8988T (cell line): Measurements from ENCODE around the gene HLA-DRA.

Experiments used
- DNase-seq: peaks from one replicate; pipeline ENCODE4 v3.0.0; 2011

Gene HLA-DRA

DNA sequence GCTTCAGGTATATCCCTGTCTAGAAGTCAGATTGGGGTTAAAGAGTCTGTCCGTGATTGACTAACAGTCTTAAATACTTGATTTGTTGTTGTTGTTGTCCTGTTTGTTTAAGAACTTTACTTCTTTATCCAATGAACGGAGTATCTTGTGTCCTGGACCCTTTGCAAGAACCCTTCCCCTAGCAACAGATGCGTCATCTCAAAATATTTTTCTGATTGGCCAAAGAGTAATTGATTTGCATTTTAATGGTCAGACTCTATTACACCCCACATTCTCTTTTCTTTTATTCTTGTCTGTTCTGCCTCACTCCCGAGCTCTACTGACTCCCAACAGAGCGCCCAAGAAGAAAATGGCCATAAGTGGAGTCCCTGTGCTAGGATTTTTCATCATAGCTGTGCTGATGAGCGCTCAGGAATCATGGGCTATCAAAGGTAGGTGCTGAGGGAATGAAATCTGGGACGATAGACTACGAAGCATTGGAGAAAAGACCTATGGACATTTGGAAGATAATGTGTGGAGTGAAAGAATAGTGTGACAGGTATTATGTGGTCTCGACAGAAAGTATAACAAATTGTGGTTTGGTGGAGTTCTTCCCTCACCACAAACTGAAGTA, at the start of gene HLA-DRA:
Gene HLA-DRA, plus strand, starts transcription at position 286 of the 613 bp plus-strand sequence. Its CDS starts 64 bp downstream, at position 350.
- DNase-seq: peak; percentile 13

DNA sequence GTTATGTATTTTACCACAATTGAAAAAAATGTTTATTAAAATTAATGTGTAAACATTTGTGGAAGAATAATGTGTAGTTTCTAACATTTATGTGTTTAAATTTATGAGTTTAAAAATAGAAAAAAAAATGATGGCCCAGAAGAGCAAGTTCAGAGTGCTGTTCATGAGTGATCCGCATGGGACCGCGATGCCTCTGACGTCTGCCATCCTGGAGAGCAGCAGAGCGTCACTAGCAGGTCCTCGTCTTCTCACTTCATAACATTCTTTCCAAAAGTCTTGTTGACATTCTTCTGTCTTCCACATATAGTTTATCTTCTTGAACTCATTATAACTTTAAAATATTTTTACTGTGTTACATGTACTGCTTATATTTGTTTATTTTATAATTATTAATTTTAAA, 48.2 kb upstream of the HLA-DRA start:
- DNase-seq: no peak

DNA sequence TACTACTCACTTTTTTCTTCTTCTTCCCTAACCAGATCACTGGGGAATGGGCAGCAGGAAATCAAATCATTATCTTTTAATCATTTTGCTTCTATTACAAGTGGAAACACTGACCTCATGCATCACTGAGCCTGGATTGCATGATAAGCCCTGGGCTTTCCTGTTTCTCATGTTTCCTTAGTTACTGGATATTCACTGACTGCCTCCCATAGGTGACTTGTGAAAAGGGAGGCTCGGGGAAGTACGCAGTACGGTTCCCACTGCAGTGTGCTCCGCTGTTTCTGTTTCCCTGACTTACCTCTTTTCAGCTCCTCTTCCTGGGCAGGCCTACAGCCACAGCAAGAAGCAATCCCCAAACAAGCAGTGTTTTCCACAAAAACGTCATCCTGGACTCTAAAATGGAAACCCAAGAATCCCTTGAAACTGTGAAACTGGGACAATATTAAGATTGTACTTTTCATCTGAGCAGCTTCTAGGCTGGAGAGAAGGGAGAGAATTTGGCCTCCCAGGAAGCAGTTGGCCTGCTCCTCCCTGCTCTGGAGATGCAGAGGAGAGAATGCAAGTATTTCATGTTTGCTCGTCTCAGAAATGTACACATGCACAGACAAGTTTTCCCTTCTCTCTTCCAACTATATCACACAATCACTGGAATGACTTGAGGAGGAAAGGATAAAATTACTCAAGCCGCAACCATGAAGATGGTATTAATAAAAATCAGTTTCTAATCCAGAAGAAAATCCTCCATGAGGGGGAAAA, 45.8 kb upstream of the HLA-DRA start:
- no peak for DNase-seq

DNA sequence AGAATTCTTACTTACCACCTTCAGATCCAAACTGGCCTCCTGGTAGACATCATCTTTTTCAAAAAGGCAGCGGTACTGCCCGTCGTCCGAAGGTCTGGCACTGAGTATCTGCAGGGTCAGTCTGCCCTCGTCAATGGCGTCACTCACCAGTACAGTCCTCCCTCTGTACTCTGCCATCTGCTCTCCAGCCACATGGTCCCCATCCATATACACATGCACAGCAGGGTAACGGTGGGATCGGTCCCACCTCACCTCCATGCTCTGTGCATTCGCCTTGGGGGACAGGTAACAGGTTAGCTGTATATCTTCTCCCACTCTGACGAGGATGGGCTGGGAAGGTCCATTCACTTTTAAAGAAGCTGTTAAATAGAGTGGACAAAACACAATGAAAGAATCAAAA, 43.7 kb upstream of the HLA-DRA start:
- no peak for DNase-seq

DNA sequence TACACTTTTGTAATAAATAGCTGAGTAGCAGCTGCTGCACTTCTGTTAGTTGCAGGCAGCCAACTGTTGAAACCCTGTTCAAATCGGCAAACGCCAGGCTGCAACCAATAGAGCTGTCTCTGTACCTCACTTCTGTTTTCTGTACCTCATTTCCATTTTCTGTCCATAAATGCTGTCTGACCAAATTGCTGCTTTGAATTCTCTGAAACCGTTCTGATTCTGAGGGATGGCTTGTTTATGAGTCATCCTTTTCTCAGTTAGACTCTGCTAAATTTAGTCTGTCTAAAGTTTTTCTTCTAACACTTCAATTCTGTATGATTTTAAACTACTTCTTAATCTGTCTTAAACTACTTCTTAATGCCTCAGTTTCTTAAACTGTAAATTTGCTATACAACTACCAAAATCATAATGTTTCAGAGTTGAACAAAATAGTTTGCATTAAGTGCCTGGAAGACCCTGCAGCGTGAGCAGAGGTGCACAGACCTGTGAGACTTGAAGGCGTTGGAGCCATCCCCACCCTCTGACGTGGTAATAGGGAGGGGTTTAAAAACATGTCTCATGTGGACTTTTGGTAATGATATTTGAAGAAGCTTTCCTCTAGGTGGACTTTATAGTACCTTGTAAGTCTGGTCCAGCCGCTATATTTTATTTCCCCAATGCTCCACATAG, 42.3 kb upstream of the HLA-DRA start:
- DNase-seq: no peak

DNA sequence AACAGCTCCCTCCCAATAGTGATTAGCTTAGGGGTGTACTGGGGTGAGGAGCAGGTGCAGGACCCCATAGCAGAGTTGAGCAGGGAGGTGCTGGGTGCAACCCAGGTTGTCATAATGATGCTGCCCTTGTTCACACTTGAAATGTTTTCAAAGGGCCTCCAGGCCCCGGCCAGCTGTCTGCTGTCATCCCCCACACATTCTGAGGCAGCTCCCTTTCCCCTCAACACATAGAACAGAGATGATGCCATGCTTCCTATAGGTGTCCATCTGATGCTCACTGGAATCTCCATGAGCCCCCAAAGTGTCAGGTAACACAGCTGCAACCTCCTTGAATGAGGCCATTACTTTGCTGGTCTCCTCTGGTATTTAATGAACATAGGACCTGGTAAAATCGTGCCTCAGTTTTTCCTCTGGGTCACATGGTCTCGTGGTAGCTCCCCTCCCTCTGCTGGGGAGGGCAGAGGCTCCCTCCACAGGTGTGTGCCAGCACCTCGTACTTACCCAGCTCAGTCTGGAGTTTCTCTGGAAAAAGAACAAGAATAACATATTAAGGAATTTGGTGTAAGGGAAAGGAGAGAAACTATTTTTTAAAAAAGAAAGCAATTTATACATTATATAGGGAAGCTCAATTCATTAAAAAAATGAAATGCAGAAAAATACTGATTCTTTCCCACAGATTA, 38.3 kb upstream of the HLA-DRA start:
- DNase-seq: no peak

DNA sequence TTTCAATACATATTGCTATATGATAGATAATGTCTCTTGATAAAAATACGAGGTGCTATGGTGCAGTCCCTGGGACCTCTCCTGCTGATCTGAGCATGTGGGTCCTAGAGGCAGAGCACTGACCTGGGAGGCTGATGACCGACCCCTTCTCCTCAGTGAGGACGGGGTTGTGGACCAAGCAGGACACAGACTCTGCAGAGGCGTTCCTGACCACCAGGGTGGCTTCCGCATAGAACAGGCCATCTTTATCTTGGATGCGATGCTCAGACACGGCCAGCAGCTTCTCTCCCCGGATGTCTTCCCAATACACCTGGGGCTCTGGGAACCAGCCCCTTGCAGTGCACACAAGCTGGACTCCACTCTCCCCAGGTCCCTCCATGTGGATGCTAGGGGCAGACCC, 36.9 kb upstream of the HLA-DRA start:
- no peak for DNase-seq

DNA sequence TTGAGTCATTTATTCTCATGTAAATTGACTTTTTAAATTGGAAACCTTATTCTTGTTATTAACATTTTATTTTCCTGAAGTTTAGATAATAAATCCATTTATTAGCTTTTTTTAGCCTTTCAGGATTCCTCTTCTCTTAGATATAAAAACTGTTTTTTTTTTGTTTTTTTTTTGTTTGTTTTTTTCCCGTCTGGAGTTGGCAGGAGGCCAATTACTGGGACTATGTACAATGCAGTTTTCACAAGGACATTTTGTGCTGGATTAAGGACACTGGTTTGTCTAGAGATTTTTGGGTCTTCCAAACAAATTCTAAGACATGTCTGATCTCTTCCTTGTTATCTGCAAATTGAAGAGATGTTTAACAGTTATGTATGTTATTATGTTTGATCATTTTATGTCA, 34.0 kb upstream of the HLA-DRA start:
- no peak for DNase-seq

DNA sequence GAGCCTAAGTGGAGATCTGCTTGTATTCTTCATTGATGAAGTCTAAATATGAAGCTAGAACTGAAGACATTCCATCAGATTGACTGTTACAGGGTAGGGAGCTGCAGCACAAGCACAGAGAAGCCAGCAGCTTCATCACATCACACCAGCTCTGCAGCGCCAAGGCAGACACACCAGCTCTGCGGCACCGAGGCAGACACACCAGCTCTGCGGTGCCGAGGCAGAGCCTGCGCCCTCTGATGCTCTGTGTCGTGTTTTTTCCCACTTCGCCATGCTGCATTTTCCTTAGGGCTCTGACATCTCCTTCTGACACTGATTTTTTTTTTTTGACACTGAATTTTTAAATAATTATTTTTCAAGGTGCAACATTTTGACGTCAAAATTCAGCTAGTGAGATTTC, 33.5 kb upstream of the HLA-DRA start:
- DNase-seq: no peak

DNA sequence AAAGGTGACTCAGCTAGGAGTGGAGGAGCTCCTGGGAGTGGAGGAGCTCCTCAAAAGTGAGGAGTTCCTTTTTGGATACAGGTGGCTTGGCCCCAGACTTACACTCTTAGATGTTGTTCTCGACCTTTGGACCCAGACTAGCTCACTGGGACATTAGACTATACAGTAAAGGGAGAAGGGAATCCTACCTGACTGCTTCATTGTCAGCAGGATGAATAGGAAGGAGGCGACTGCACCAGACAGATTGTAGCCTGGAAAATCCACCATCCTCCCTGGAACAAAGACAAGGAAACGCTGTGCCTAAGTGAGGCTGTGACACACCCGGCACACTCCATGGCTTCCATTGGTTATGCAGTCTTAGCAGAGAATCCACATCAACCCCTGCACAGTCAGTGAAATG, 32.8 kb upstream of the HLA-DRA start, which contains the start of gene BTNL2:
Gene BTNL2, minus strand, starts transcription at position 325 of the 400 bp plus-strand sequence. Its CDS starts 58 bp downstream, at position 267.
- no peak for DNase-seq

DNA sequence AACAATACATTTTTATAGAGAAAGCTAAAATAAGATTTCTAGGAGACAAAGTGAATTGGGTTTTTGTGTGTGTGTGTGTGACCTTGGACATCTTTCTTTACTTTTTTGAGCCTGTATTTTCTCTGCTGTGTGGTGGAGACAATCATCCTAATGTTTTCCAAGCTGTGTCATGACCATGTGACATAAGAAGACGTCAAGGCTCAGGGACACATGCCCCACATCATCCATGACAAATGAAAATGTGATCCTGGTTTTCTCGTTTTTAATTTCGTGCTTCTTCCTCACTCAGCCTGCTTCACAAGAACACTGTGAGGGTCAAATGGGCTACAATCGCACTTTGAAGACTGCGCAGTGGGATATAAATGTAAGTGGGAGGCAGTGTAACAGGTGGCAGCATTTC, 28.8 kb upstream of the HLA-DRA start:
- no peak for DNase-seq

DNA sequence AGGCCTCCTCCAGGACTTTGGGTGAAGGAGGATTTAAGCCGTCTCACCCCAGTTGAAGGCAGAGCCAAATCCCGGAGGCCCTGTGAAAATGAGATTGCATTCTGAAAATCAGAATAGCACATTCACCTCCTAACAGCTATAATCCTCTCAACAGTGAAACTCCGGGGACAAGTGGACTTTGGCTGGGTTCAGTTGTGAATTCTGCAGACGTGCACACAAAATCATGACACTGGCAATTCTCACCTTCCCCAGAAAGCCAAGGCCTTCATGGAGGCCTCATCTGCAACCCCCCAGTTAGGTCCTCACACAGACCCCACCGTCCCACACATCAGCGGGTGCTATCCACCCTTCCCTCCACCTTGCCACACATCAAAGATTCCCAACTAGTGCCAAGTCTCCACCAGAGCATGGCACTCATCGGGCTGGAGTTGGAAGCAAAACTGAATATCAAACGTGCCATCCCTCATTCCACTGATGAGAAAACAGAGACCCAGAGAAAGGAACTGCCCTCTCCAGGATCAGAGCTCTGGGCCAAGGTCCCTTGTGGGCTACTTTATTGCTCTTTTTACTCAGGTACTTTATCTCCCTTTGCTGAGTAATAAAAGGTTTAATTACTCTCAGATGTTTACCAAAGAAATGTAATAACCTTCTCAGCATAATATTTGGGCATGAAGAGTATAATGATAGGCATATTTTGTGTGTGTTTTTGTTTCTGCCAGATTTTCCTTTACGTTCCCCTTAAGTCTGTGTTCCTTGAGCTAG, 27.9 kb upstream of the HLA-DRA start:
- no peak for DNase-seq

DNA sequence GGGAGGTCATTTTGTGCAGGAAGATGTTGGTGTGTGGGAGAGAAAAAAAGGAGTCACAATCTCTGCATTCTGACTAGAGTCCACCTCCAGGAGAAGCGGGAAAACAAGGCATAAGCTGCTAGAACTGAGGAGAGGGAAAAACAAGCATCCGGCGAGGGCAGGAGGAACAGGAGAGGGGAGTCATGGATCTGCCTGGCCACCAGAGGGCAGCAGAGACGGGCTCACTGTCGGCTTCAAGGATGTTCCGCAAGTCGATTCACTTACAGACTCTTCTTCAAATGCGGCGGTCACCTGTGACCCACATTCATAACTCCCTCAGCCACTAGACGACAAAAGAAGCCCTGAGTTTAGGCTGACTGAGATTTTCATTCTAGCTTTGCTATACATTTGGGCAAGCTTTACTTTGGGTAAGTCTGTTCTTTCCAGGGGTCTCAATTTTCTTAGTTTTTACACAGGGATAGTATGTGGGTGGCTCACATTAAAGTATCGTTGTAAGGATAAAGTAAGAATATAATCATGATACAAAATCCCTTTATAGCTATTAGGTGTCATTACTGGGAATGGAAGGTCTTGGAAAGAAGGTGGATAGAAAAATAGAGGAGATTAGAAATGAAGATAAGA, 26.1 kb upstream of the HLA-DRA start:
- peak; percentile 34 for DNase-seq

DNA sequence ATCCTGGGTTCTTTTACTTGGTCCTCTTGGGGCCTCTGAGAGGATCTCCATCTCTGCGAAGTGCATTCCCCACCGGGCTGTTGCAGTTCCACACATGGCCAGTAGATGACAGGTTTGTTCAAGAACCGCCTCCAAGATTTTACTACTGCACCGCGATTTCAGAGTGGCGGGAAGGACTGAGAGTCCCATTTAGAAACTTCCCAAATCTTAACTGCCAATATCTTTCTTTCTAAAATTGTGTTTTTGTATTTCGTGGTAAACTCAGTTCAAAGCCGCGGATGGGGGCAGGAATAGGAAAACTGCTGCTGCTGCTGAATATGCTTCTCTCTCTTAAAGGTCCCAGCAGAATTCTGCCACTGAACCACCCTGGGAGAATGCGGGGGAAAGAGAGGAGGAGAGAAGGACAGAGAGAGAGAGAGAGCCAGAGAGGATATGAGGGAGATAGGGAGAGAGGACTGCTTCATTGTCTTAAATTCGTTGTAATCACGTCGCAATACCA, 24.1 kb upstream of the HLA-DRA start:
- no peak for DNase-seq

DNA sequence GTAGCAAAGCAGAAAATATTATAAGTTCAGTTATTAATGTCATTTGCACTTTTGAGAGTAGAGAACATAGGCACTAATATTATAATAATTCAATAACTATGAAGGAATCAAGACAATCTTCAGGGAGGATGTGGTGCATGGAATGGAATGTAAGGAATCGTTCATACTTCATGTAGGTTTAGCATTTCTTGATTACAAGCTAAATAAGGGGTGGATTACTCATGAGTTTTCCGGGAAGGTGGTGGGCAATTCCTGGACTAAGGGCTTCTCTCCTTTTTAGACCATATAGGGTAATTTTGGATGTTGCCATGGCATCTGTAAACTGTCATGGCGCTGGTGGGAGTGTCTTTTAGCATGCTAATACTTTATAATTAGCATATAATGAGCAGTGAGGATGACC, 23.7 kb upstream of the HLA-DRA start:
- no peak for DNase-seq

DNA sequence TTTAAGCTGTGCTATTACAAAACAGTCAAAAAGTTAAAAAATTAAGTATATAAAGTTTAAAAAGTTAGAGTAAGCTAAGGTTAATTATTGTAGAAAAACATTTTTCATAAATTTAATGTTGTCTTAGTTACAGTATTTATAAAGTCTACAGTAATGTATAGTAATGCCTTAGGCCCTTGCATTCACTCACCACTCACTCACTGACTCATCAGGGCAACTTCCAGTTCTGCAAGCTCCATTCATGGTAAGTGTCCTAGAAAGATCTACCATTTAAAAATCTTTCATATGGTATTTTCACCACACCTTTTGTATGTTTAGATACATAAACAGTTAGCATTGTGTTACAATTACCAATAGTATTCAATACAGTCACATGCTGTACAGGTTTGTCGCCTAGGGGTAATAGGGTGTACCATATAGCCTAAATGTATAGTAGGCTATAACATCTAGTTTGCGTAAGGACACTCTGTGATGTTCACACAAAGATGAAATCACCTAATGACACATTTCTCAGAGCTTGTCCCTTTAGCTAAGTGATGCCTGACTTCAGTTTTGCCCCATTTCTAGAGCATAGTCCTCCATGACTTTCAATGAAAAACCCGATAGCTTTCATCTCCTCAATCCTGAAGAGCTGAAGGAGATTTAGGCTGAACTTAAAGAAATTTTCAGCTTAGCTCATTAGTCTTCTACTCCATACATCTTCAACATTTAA, 14.9 kb upstream of the HLA-DRA start:
- DNase-seq: no peak

DNA sequence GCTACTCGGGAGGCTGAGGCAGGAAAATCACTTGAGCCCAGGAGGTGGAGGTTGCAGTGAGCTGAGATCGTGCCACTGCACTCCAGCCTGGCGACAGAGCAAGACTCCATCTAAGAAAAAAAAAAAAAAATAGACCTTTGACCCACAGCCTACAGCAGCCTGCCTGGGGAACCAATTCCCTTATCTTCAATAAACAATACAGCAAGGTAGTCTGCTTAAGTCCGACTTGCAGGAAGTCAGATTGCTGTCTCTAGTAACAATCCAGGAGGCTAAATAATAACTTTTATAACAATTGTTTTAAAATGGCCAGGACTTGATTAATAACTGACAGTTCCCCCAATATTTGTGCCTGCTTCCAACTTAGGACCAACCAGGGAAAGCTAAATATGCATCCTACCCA, 13.3 kb upstream of the HLA-DRA start:
- no peak for DNase-seq

DNA sequence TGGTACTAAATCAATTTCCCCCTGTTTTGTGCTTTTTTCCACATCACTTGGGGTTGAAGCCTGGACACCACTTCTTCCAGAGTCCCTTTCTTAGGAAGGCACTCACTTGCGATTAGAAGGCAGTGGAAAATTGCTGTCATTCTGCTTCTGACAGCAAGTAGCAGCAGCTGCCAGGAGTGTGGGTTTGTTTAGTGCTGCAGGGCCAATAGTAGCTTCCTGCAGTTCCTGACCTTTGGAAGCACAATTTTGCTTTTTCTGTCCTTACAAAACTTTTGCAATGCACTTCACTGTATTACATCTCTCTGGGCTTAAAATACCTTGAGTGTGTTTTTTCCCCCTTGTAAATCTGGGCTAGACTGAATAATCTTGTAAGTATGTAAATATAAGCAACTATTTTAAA, 12.5 kb upstream of the HLA-DRA start:
- no peak for DNase-seq

DNA sequence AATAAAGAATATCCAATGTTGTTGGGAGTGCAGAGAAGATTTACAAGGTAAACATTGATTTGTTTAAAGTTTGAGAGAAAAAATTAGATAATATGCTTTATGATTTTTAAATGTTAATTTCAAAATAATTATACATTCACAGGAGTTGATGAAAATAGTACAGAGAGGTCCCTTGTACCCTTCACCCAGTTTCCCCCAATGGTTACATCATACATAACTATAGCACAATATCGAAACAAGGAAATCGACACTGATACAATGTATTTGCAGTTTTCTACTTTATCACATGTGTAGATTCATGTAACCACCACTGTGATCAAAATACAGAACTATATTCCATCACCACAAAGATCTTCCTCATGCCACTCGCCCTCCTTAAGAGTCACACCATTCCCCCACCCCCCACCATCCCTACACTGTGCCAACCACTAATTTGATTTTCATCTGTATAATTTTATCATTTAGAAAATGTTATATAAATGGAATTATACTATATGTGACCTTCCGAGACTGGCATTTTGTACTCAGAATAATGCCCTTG, 11.7 kb upstream of the HLA-DRA start:
- no peak for DNase-seq

DNA sequence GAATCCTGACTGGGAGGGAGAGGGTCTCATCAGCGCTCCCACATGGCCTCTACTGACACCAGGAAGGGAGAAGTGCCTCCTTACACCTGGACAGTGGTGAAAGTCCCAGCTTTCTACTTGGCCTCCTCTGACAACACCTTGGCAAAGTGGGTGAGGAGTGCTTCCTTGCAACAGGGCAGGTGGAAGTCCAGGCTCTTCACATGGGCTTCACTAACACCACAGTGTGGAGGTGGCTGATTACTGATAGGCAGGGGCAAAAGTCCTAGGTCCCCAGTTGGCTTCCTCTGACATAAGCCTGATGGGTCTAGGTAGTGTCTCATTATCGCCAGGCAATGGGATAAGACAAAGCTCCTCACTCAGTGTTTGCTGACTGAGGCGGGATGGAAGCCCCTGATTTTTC, 9.5 kb upstream of the HLA-DRA start:
- no peak for DNase-seq

DNA sequence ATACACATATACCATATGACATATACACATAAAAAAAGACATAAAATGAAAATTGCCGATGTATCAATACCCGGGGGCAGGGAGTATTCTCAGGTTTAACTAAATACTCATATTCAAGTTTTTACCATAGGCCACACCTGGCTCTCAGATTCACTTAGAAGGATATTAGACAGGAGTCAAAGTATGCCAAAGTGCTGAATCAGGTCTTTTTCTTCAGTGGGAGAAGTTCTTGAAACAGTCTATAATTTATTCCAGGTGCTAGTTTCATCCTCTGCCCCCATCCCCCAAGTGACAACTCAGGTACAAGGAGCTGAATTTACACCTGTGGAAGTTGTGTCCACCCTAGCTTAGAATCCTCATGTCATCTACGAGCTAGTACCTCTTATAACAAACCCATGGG, 8.5 kb upstream of the HLA-DRA start:
- no peak for DNase-seq
